CD4-positive, alpha-beta T cell treated with Interleukin-4 for 4 hours (primary cell): ENCODE results near the gene SYT6.
"Not testable (repeated sequence)": the region's sequence is repeated elsewhere in the genome, so short reads cannot be mapped to it uniquely, and the experiment has no call there.

Experiments used
- DNase-seq: peaks from one replicate; pipeline ENCODE4 v3.0.0-alpha.2; 2020

Gene SYT6

GRCh38 chr1:114065671-114066070 lies 88.0 kb downstream of the SYT6 start:
- DNase-seq = not testable (repeated sequence)

- DNase-seq = no peak
Measured at GRCh38 chr1:114063544-114063943, 90.1 kb downstream of the SYT6 start.

GRCh38 chr1:114062477-114063099 lies 91.1 kb downstream of the SYT6 start:
- no peak for DNase-seq

GRCh38 chr1:114061121-114061830 lies 92.4 kb downstream of the SYT6 start:
- no peak for DNase-seq

DNA sequence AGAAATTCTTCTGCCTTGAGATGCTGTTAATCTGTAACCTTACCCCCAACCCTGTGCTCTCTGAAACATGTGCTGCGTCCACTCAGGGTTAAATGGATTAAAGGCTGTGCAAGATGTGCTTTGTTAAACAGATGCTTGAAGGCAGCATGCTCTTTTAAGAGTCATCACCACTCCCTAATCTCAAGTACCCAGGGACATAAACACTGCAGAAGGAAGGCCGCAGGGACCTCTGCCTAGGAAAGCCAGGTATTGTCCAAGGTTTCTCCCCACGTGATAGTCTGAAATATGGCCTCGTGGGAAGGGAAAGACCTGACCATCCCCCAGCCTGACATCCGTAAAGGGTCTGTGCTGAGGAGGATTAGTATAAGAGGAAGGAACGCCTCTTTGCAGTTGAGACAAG lies 95.4 kb downstream of the SYT6 start:
- DNase-seq = not testable (repeated sequence)

DNA sequence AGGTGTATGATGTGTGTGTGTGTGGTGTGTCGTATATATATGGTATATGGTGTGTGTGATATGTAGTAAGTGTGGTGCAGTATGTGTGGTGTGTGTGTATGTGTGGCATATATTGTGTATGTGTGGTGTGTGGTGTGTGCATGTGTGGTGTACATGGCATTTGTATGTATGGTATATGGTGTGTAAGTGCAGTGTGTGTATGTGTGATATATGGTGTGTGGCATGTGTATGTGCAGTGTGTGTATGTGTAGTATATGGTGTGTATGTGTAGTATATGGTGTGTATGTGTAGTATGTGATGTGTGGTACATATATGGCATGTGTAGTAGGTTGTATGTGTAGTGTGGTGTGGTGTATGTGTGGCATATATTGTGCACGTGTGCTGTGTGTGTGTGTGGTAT lies 99.5 kb downstream of the SYT6 start:
- no peak for DNase-seq

DNA sequence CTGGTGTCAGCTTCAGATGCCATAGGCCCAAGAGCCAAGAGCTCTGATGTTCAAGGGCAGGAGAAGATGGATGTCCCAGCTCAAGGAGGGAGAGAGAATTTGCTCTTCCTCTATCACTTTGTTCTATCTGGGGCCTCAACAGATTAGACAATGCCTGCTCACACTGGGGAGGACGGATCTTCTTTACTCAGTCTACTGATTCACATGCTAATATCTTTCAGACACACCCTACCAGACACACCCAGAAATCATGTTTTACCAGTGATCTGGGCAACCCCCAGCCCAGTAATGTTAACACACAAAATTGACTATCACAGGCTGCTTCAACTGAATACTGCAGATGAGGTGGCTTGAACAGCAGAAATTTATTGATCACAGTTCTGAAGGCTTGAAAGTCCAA lies 105.4 kb downstream of the SYT6 start:
- DNase-seq = no peak

DNA sequence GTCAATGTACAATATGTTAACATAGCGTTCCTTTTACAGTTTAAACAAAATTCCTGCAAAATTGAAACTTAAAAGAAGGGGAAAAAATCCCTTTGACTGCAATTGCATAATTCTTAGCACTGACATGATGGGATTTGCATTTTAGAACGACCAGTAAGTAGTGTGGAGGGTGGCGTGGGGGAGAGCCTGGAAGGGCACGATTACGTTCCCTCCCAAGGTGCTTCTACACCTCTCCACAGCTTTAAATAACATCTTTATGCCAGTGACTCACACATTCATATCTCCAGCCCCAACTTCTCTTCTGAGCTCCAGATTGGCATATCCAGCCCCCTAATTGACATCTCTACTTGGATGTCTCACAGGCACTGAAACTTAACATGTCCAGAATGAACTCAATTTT lies 110.1 kb downstream of the SYT6 start:
- no peak for DNase-seq

DNA sequence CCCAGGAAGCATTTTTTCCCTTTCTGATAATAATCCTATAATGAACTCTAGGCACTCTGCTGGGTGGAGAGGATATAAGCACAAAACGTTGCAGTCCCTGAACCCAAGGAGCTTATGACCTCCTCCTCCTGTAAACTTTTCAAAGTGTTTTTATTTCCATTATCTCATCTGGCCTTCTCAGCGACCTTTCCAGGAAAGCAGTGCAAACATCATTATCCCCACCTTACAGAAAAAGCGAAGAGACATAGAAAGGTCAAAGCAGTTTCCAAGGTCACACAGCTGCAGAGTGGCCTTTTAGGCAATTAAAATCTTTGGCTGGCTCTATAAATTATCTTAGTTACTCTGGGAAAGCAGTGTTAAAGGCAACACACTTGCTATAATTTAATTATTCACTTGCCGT lies 110.6 kb downstream of the SYT6 start:
- no peak for DNase-seq

DNA sequence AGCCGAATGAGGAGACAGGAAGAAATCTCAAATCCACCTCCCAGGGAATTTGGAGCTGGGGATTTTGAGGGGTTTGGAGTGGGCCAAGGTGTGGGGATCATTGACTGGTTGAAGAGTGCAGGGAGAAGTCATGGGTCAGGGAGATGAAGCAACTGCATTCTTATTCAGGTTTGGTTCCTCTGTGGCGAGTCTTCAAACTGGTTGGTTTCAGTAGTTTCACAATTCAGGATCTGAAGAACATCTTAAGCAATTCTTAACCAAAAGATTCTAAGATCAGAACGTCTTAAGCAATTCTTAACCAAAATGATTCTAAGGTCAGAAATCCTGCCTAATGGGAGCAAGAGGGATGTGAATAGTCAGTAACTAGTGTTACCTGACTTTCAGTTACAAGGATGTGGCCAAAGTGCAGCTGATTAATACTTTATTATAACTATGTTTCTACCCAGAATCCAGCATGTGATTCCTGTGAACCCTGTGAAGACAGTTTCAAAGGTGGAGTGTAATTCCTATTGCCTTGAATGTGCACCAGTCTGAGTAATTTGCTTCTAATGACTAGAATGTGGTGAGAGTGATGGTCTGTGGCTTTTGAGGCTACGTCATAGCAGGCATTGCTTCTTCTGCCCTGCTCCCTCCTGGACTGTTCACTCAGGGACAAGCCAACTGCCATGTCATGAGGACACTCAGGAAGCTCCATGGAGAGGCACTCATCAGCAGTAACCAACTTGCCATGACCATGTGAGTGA lies 113.2 kb downstream of the SYT6 start:
- no peak for DNase-seq
